ENCODE results near the gene EIF2A. TPM values are rescaled to one million over a fixed set of nuclear protein-coding genes. Genes with fewer than 3 reads are reported as not detected.
"Not testable (repeated sequence)": the region's sequence is repeated elsewhere in the genome, so short reads cannot be mapped to it uniquely, and the experiment has no call there.

Gene EIF2A
- total and polyA plus RNA-seq, 9 donors = 88.8 to 206 (median 112) TPM

DNA sequence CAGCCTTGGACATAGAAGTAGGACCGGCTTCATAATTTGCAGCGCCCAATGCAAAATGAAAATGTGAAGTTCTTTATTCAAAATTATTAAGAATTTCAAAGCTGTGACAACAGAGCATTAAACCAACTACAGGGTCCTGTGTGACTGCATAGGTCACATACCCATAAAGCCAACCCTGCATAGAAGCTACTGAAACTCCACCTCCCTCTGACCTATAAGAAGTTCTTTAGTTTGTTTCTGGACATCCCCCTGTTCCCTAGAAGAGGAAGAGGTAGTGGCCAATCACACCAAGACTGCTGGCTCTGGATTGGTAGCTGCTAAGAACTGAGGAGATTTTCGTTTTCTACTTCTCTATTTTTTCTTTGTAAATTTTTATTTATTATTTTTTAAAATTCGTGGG lies 47.6 kb downstream of the EIF2A start:
- Histone ChIP-seq H3K9me3 (no peaks in the 10 kb centered on the region), H3K27ac (no peak overlapping the region), H3K4me3 (no peak overlapping the region), H3K4me1 (ENCODE audit: insufficient read depth) (no peaks in the 10 kb centered on the region), H3K36me3 (no peaks in the 10 kb centered on the region), H3K27me3 (no peaks in the 10 kb centered on the region)
- intact Hi-C loops (cut with DNase I) = no loop called here
- 87 to 93% (median 91%) methylated on average over 4 of the region's 4 CpGs for WGBS, 3 donors
- DNase-seq = no peak
- TF ChIP-seq EP300 (IDR thresholded peaks at IDR 0.05) = no peak

DNA sequence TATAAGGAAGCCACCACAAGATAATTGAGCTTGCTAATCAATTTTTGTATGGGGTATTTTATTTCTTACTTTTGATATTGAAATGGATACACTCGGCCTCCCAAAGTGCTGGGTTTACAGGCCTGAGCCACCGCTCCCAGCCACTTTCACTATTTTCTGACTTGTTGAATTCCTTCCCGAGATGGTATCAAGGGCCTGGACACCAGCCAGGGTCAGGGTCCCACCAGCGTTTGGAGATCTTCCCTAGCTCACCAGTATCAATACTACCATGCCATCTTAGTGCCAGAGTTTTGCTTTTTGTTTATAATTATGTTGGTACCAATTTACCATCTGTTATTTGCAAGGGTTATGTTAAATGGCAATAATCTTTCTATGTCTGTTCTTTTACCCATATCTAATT lies 51.1 kb downstream of the EIF2A start:
- Histone ChIP-seq H3K4me3 (no peak overlapping the region), H3K9me3 (no peaks in the 10 kb centered on the region), H3K27me3 (no peaks in the 10 kb centered on the region), H3K36me3 (no peaks in the 10 kb centered on the region), H3K27ac (no peak overlapping the region), H3K4me1 (ENCODE audit: insufficient read depth) (peaks cover 3% of the 10 kb centered on the region)
- intact Hi-C loops (cut with DNase I) = no loop called here
- TF ChIP-seq POLR2A (IDR thresholded peaks at IDR 0.05) (no peak), EP300 (IDR thresholded peaks at IDR 0.05) (no peak)
- TF ChIP-seq, protein P1, sequence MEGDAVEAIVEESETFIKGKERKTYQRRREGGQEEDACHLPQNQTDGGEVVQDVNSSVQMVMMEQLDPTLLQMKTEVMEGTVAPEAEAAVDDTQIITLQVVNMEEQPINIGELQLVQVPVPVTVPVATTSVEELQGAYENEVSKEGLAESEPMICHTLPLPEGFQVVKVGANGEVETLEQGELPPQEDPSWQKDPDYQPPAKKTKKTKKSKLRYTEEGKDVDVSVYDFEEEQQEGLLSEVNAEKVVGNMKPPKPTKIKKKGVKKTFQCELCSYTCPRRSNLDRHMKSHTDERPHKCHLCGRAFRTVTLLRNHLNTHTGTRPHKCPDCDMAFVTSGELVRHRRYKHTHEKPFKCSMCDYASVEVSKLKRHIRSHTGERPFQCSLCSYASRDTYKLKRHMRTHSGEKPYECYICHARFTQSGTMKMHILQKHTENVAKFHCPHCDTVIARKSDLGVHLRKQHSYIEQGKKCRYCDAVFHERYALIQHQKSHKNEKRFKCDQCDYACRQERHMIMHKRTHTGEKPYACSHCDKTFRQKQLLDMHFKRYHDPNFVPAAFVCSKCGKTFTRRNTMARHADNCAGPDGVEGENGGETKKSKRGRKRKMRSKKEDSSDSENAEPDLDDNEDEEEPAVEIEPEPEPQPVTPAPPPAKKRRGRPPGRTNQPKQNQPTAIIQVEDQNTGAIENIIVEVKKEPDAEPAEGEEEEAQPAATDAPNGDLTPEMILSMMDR (IDR thresholded peaks at IDR 0.05) = no peak
- 89 to 94% (median 92%) methylated on average over 4 of the region's 4 CpGs for WGBS, 3 donors
- DNase-seq = no peak

DNA sequence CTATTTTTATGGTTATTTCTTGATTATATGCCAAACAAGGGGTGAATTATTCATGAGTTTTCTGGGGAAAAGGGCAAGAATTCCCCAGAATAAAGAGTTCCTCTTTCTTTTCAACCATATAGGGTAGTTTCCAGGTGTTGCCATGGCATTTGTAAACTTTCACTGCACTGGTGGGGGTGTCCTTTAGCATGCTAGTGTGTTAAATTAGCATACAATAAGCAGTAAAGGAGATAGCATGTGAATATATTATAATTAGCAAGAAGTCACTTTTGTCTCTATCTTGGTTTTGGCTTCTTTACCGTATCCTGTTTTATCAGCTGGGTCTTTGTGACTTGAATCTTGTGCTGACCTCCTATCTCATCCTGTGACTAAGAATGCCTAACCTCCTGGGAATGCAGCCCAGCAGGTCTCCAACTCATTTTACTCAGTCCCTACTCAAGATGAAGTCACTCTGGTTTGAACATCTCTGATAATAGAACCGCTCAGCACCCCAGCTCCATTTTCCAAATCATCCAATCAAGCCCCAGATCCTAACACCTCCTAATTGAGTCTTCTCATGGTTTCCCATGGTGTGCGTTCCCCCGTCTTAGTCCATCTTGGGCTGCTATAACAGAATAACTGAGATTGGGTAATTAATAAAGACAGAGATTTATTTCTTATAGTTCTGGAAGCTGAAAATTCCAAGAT lies 53.2 kb downstream of the EIF2A start:
- Histone ChIP-seq H3K9me3 (no peaks in the 10 kb centered on the region), H3K27me3 (no peaks in the 10 kb centered on the region), H3K27ac (no peak overlapping the region), H3K36me3 (no peaks in the 10 kb centered on the region), H3K4me1 (ENCODE audit: insufficient read depth) (peaks cover 5% of the 10 kb centered on the region), H3K4me3 (no peak overlapping the region)
- intact Hi-C loops (cut with DNase I) = loop anchor here in 1 of 4 donors (10.0 kb wide), 1 partner anchor 55 kb away; the partner anchor contains the start of genes EIF2A and SERP1
- DNase-seq = no peak
- 68 to 71% (median 69%) methylated on average over 4 of the region's 4 CpGs for WGBS, 3 donors
- TF ChIP-seq, protein P1 (IDR thresholded peaks at IDR 0.05) = no peak
- TF ChIP-seq POLR2A (IDR thresholded peaks at IDR 0.05) (no peak), EP300 (IDR thresholded peaks at IDR 0.05) (no peak)

- not testable (repeated sequence) for H3K4me1 ChIP-seq (ENCODE audit: insufficient read depth); H3K36me3 ChIP-seq; DNase-seq; H3K4me3 ChIP-seq; H3K27ac ChIP-seq; H3K27me3 ChIP-seq; H3K9me3 ChIP-seq
- WGBS, 3 donors = 92 to 95% (median 94%) methylated on average over 13 of the region's 13 CpGs
- intact Hi-C loops (cut with DNase I) = loop anchor here in 1 of 4 donors (10.0 kb wide), 1 partner anchor 56 kb away; the partner anchor contains the start of genes EIF2A and SERP1
These were observed 54.3 kb downstream of the EIF2A start for GRCh38 chr3:150600647-150601530.

DNA sequence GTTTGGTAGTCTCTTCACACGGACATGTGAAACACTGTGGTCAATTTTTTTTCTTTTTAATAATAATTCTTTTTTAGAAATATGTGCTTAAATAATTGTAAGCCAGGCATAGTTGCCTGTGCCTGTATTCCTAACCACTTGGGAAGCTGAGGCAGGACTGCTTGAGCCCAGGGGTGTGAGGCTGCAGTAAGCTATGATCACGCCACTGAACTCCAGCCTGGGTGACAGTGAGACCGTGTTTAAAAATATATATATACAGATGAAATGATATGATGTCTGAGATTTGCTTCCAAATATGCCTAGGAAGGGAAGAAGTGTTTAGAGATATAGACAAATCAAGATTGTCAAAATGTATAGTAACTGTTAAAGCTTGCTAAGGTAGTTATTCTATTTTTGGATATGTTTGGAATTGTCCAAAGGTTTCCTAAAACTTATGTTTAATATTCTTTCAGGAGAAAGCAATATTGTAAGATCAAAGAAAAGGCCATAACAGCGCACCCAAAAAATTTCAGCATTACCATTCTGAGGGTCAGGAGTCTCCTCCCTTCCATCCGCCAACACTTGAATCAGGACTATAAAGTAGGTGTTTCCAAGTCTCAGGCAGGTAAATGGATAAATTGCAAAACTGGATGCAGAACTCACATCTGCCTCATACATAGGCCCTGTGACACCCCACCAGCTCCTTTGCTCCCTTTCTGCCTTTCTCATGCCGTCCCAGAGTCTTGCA lies 56.0 kb downstream of the EIF2A start:
- TF ChIP-seq POLR2A (IDR thresholded peaks at IDR 0.05) (no peak), EP300 (IDR thresholded peaks at IDR 0.05) (no peak)
- H3K4me1 ChIP-seq (ENCODE audit: insufficient read depth) = peaks cover 10% of the 10 kb centered on the region
- peak overlapping the region; percentile 93 to 94 for H3K27ac ChIP-seq
- no peaks in the 10 kb centered on the region for H3K36me3 ChIP-seq
- H3K9me3 ChIP-seq = no peaks in the 10 kb centered on the region
- intact Hi-C loops (cut with DNase I) = loop anchor here in 1 of 4 donors (10.0 kb wide), 1 partner anchor 58 kb away; the partner anchor contains the start of genes EIF2A and SERP1
- 17 to 24% (median 19%) methylated on average over 6 of the region's 6 CpGs for WGBS, 3 donors
- H3K4me3 ChIP-seq = peak overlapping the region; percentile 53
- H3K27me3 ChIP-seq = no peaks in the 10 kb centered on the region
- no peak for DNase-seq

All from ovary (tissue), 9 donors.